Endothelial cell (in vitro differentiated cells): ENCODE data around the gene AS3MT. TPM values are rescaled to one million over a fixed set of nuclear protein-coding genes. Genes with fewer than 3 reads are reported as not detected.
"Not testable (repeated sequence)": the region's sequence is repeated elsewhere in the genome, so short reads cannot be mapped to it uniquely, and the experiment has no call there.

Source experiments
- DNase-seq: peaks from one replicate; pipeline ENCODE4 v3.0.0; 2021; ENCODE audit warnings: low spot score
- H3K27ac Mint-ChIP-seq: one replicate; pipeline ENCODE4 v1.8.0; 2021; ENCODE audit warnings: mixed read lengths, inconsistent platforms; ENCODE audit not compliant: unreplicated experiment
- H3K27me3 Mint-ChIP-seq: one replicate; pipeline ENCODE4 v1.8.0; 2021; ENCODE audit warnings: mild to moderate bottlenecking, moderate library complexity, mixed read lengths, inconsistent platforms; ENCODE audit not compliant: unreplicated experiment
- H3K36me3 Mint-ChIP-seq: one replicate; pipeline ENCODE4 v1.8.0; 2021; ENCODE audit warnings: mild to moderate bottlenecking, low read depth, mixed read lengths, inconsistent platforms; ENCODE audit not compliant: unreplicated experiment
- H3K4me1 Mint-ChIP-seq: one replicate; pipeline ENCODE4 v1.8.0; 2021; ENCODE audit warnings: mild to moderate bottlenecking, mixed read lengths, inconsistent platforms; ENCODE audit not compliant: unreplicated experiment
- H3K4me3 Mint-ChIP-seq: one replicate; pipeline ENCODE4 v1.8.0; 2021; ENCODE audit warnings: mild to moderate bottlenecking, mixed read lengths, inconsistent platforms; ENCODE audit not compliant: unreplicated experiment
- H3K9me3 Mint-ChIP-seq: one replicate; pipeline ENCODE4 v1.8.0; 2021; ENCODE audit warnings: mixed read lengths, inconsistent platforms; ENCODE audit not compliant: unreplicated experiment
- total RNA-seq: library from RNA; stranded (reverse); fragmentation: NEBNext Ultra II Directional; extraction: Animal tissue kit (Norgen Biotek cat#: 25700); gene quantifications from one replicate; pipeline ENCODE4 v1.2.1, GENCODE V29; 2021; ENCODE audit not compliant: unreplicated experiment
- TF ChIP-seq, protein P1 (sequence below): fragments of 200-600 bp; sonication (generic); IDR thresholded peaks from one replicate; pipeline ENCODE4 v1.5.0; 2021; ENCODE audit warnings: antibody characterized with exemption; ENCODE audit not compliant: unreplicated experiment

The AS3MT gene
- total RNA-seq, 1 donor from 2014 or later, result 1.4 TPM

DNA sequence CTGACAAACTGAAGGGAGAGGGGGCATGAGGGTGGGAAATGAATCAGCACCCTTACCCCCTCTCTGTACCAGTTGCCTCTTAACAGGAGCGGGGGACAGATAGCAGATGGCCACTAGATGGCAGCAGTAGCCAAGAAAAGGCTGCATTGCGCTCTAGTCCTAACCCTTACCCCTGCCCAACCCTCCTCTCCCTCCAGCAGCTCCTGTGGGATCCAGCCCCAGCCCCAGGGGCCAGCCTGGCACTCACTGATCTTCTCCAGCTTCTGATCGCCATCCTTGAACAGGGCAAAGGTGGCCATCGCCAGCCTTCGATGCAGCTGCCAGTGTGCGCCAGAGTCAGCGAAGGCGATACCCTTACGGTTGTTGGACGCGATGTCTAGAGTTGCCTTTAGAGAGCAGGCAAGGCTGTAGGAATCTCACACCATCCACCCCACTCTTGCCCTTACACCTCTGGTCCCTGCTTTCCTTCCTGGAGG, 34.2 kb upstream of the AS3MT start:
- DNase-seq, result peak; percentile 80
- H3K36me3 Mint-ChIP-seq, result peaks cover 5% of the 10 kb centered on the region
- TF ChIP-seq, protein P1, sequence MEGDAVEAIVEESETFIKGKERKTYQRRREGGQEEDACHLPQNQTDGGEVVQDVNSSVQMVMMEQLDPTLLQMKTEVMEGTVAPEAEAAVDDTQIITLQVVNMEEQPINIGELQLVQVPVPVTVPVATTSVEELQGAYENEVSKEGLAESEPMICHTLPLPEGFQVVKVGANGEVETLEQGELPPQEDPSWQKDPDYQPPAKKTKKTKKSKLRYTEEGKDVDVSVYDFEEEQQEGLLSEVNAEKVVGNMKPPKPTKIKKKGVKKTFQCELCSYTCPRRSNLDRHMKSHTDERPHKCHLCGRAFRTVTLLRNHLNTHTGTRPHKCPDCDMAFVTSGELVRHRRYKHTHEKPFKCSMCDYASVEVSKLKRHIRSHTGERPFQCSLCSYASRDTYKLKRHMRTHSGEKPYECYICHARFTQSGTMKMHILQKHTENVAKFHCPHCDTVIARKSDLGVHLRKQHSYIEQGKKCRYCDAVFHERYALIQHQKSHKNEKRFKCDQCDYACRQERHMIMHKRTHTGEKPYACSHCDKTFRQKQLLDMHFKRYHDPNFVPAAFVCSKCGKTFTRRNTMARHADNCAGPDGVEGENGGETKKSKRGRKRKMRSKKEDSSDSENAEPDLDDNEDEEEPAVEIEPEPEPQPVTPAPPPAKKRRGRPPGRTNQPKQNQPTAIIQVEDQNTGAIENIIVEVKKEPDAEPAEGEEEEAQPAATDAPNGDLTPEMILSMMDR, result peak; percentile 65
- H3K4me1 Mint-ChIP-seq, result no peaks in the 10 kb centered on the region
- H3K27me3 Mint-ChIP-seq, result peaks cover 4% of the 10 kb centered on the region
- H3K27ac Mint-ChIP-seq, result no peak overlapping the region
- H3K9me3 Mint-ChIP-seq, result no peaks in the 10 kb centered on the region
- H3K4me3 Mint-ChIP-seq, result no peak overlapping the region

DNA sequence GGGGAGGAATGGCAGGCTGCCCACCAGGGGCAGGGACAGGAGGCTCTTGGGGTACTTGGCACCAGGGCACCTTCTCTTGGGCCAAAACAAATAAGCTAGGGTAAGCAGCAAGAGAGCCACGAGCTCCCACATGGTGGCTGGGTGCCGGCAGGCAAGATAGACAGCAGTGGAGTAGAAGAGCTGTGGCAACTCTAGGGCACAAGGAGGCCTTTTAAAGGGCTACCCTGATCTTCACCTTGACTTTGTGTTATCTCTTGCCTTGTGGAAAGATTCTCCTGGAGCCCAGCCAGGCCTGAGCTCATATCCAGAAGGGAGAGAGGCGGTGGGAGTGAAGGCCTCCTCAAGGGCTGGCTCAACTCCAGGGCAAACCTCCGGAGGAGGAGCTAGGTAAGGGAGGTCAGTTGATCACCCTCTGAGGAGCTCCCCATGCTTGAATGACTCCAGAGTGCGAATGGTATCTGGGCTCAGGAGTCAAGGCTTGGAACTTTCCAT, 32.0 kb upstream of the AS3MT start, which contains the start of gene CYP17A1:
CYP17A1 (minus strand) TSS at position 184 of the 492 bp plus-strand sequence; CDS start at position 132, 52 bp downstream.
- H3K9me3 Mint-ChIP-seq, result no peaks in the 10 kb centered on the region
- peaks cover 2% of the 10 kb centered on the region for H3K27me3 Mint-ChIP-seq
- no peak within 1 kb of the TSS for H3K27ac Mint-ChIP-seq
- no peak for DNase-seq
- H3K36me3 Mint-ChIP-seq, result peaks cover 5% of the 10 kb centered on the region
- H3K4me1 Mint-ChIP-seq, result no peaks in the 10 kb centered on the region
- no peak within 1 kb of the TSS for H3K4me3 Mint-ChIP-seq
- TF ChIP-seq, protein P1, result no peak

DNA sequence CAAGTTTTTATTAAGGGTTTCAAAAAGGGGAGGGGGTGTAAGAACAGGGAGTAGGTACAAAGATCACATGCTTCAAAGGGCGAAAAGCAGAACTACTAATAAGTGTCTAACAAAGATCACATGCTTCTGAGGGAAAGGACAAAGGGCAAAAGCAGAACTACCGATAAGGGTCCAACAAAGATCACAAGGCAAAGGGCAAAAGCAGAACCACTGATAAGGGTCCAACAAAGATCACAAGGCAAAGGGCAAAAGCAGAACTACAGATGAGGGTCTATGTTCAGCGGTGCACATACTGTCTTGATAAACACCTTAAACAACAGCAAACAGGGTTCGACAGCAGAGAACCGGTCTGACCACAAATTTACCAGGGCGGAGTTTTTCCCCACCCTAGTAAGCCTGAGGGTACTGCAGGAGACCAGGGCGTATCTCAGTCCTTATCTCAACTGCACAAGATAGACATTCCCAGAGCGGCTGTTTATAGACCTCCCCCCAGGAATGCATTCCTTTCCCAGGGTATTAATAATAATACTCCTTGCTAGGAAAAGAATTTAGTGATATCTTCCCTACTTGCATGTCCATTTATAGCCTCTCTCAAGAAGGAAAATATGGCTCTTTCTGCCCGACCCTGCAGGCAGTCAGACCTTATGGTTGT, 30.9 kb upstream of the AS3MT start:
- not testable (repeated sequence) for H3K27ac Mint-ChIP-seq, H3K9me3 Mint-ChIP-seq

DNA sequence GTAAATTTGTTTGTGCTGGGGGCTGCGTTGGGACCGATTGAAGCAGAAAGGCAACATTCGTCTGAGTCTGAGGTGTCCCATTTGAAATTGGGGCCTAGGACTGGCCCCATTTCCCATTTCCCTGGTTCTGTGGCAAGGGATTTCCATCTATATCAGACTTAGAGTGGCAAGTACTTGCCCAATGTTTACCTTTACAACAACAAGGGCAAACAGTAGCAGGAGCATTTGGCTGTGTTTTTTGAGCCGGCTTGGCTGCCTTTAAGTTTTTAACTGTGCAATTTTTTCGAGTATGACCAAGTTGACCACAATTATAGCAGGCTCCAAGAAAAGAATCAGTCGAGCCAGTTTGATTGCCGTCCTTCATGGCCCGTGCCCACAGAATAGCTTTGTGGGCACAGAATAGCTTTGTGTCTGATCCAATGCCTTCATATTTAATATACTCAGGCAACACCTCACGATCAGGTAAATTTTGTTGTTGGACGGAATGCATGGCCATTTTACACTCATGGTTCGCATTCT, 27.4 kb upstream of the AS3MT start:
- TF ChIP-seq, protein P1, result no peak
- no peaks in the 10 kb centered on the region for H3K4me1 Mint-ChIP-seq
- no peak for DNase-seq
- peaks cover 11% of the 10 kb centered on the region for H3K36me3 Mint-ChIP-seq
- no peaks in the 10 kb centered on the region for H3K27me3 Mint-ChIP-seq
- no peak overlapping the region for H3K4me3 Mint-ChIP-seq
- peaks cover 5% of the 10 kb centered on the region for H3K9me3 Mint-ChIP-seq
- H3K27ac Mint-ChIP-seq, result no peak overlapping the region

More for the DNA sequence above, 30.9 kb upstream of the AS3MT start:
- H3K4me1 Mint-ChIP-seq, H3K36me3 Mint-ChIP-seq, H3K27me3 Mint-ChIP-seq, DNase-seq, H3K4me3 Mint-ChIP-seq: not testable (repeated sequence)

DNA sequence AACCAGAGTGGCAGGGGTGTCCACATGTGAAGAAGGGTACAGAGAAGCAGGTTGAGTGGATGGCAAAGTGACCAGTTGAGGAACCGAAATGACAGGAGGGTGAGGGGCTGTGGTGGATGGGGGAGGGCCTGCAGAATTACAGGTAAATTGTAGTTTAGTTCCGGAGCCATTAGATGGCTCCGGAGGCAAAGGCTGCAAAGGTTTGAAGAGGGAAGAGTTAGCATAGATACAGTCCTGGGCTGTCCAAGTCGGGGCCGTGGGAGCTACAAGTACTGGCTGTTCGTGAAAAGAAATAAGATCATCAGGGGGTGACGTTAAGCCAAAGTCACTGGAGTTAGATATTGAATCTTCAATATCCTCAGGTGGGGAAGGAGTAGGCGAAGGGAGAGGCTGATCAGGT, 26.1 kb upstream of the AS3MT start:
- H3K4me1 Mint-ChIP-seq, H3K36me3 Mint-ChIP-seq, DNase-seq, H3K4me3 Mint-ChIP-seq, H3K27me3 Mint-ChIP-seq, H3K27ac Mint-ChIP-seq, H3K9me3 Mint-ChIP-seq: not testable (repeated sequence)

DNA sequence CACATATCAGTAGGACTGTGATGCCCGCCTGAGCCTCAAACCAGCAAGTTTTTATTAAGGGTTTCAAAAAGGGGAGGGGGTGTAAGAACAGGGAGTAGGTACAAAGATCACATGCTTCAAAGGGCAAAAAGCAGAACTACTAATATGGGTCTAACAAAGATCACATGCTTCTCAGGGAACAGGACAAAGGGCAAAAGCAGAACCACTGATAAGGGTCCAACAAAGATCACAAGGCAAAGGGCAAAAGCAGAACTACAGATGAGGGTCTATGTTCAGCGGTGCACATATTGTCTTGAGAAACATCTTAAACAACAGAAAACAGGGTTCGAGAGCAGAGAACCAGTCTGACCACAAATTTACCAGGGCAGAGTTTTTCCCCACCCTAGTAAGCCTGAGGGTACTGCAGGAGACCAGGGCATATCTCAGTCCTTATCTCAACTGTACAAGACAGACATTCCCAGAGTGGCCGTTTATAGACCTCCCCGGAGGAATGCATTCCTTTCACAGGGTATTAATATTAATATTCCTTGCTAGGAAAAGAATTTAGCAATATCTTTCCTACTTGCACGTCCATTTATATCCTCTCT, 25.0 kb upstream of the AS3MT start:
- H3K4me1 Mint-ChIP-seq, H3K36me3 Mint-ChIP-seq, DNase-seq, H3K4me3 Mint-ChIP-seq, H3K27ac Mint-ChIP-seq, H3K27me3 Mint-ChIP-seq, H3K9me3 Mint-ChIP-seq: not testable (repeated sequence)
